ENCODE data around the gene RUSC1.
A peak's percentile ranks its signal among the peaks of the same experiment; 100 is the strongest.
"Not testable (repeated sequence)": the region's sequence is repeated elsewhere in the genome, so short reads cannot be mapped to it uniquely, and the experiment has no call there.

Gene RUSC1, protein sequence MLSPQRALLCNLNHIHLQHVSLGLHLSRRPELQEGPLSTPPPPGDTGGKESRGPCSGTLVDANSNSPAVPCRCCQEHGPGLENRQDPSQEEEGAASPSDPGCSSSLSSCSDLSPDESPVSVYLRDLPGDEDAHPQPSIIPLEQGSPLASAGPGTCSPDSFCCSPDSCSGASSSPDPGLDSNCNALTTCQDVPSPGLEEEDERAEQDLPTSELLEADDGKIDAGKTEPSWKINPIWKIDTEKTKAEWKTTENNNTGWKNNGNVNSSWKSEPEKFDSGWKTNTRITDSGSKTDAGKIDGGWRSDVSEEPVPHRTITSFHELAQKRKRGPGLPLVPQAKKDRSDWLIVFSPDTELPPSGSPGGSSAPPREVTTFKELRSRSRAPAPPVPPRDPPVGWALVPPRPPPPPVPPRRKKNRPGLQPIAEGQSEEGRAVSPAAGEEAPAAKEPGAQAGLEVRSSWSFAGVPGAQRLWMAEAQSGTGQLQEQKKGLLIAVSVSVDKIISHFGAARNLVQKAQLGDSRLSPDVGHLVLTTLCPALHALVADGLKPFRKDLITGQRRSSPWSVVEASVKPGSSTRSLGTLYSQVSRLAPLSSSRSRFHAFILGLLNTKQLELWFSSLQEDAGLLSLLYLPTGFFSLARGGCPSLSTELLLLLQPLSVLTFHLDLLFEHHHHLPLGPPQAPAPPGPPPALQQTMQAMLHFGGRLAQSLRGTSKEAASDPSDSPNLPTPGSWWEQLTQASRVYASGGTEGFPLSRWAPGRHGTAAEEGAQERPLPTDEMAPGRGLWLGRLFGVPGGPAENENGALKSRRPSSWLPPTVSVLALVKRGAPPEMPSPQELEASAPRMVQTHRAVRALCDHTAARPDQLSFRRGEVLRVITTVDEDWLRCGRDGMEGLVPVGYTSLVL

DNA sequence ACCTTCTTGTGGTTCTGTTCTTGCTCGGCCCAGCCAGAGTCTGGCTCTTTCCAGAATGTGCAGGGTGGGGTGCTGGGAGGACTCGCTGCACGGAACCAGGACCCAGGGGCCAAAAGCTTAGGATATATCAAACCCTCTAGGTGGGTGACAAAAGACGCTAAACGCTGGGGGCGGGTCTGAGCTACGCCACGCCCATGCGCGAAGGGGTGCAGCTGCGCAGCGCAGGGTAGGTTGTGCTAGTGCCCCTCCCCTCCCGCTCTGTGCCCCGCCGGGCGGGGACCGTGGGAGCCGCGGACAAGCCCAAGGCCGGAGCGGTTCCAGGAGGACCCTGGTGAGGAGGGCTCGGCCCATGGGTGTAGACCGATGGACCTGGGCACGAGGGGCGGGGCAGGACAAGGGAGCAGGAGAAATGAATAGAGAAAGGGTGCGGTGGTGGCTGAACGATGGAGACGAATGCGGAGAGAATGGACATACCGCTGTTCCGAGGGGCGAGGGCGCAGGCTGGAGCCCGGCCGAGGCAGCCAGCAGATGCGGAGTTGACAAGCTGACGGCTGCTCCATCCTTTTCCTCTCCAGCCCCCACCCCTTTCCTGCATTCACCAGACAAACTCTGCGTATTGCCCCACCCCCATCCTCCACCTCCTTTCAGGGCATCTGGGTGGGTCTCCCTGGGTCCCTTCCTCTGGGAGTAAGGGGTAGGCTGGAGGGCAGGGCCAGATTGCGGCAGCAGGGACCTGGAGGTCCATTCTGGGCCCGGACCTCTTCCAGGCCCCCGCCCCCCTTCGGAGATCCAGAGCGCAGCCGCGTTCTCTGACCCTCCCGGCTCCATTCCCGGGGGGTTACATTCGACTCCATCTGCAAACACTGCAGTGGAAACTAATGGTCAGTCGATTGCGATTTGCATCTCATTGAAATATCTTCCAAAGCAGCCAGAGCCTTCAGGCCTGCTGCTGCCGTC, at the start of gene RUSC1:
TSS of gene RUSC1 (plus strand) at position 234 of the 957 bp plus-strand sequence. CDS start 880 bp downstream, outside the sequence.
- DNase-seq = peak; percentile 89

DNA sequence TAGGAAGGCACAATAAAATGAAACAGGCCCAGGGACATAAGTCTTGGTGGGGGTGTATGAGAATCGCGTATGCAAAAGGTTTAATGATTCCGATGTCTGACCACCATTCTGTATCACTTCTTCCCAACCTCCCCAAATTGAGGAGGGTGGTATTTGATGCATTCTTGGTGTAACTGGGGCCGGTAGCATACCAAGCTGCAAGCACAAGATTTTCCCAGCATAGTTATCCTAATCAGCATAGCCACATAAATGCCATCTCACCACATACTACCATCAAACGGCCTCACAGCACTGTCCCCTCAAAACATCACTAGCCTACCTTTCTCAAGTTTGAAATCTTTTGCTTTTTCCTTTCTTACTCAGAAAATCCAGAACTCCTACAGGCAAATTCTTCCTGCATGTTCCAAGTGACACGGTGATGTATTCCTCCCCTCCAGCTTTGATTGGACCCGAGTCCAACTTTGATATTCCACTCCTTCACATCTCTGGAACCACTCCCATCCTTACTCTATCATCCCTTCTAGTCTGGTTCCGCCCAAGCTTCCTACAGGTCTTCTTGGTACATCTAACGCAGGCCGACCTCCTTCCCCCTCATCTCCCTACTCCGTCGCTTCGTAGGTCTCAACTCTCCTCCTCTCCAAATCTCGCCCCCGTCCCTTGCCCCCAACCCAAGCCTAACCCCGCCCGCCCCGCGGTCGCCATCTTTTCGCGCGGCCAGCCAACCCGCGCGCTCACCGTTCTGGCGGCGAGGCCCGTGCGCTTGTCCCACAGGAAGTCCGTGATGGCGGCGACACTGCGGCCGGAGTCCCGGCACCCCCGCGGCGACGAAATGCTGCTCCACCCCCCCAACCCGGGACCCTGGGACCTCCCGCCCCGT, 48.0 kb upstream of the RUSC1 start:
- no peak for DNase-seq

DNA sequence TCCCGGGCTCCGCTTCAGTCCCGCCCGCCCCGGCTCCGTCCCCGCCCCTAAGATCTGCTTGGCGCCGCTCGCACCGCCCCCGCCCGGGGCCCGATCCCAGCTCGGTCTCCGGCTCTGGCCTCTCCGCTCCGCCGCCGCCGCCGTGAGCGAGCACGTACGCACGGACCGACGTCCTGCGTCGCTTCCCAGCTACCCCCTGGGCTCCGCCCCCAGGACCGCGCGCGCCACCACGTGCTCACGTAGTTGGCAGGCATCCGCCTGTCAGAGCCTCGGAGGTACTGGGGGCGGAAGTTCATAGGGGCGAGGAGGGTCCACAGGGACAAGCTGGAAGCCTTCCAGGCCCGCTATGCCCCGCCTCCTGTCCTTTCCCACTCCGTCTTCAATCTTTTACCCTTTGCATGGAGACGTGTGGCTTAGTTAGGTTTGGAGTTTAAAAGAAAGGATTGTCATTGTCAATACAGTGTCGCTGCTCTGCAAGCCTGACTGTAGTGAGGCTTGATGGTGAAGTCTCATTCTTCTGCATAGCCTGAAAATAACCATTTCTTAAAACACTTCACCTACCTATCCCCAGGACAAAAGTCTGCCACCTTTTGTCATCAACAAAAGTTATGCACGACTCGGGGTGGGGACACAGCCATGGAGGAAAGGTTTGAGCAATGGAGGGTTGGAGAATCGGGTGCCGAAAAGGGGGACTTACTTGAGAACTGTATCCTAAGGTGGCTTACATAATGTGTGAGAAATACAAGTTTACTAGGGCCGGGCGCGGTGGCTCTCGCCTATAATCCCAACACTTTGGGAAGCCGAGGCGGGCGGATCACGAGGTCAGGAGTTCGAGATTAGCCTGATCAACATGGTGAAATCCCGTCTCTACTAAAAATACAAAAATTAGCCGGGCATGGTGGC, 47.1 kb upstream of the RUSC1 start, which contains the start of gene CLK2:
TSS of gene CLK2 (minus strand) at position 162 of the 903 bp plus-strand sequence. CDS start 2,527 bp downstream, outside the sequence.
- peak; percentile 99 for DNase-seq

DNA sequence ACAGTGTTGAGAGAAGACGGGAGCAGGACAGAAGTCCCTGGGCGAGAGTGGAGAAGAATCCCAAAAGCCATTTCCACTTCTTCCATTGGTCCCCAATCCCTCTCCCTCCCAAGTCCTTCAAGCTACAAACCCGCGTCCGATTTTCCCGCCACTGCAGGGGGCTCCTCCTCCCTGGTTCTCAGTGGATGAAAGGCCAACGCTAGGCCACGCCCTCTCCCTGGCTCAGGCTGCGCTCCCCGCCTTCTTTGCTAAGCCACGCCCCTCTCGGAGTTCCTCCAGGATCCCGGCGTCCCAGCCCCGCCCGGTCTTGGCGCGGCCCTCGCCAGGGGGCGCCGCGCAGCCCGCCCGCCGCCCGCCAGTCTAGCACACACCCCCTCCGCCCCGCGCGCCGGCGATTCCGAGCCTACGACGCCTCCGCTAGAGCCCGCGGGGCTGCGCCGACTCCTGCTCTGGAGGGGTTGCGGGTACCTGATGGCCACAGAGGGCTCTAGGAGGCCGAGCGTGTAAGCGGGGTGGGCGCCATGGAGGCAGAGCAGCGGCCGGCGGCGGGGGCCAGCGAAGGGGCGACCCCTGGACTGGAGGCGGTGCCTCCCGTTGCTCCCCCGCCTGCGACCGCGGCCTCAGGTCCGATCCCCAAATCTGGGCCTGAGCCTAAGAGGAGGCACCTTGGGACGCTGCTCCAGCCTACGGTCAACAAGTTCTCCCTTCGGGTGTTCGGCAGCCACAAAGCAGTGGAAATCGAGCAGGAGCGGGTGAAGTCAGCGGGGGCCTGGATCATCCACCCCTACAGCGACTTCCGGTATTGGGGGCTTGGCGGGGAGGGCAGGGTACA, 43.4 kb upstream of the RUSC1 start, which contains the start of gene HCN3:
TSS of gene HCN3 (plus strand) at position 394 of the 832 bp plus-strand sequence. CDS start at position 522, 128 bp downstream.
- DNase-seq = peak; percentile 98

DNA sequence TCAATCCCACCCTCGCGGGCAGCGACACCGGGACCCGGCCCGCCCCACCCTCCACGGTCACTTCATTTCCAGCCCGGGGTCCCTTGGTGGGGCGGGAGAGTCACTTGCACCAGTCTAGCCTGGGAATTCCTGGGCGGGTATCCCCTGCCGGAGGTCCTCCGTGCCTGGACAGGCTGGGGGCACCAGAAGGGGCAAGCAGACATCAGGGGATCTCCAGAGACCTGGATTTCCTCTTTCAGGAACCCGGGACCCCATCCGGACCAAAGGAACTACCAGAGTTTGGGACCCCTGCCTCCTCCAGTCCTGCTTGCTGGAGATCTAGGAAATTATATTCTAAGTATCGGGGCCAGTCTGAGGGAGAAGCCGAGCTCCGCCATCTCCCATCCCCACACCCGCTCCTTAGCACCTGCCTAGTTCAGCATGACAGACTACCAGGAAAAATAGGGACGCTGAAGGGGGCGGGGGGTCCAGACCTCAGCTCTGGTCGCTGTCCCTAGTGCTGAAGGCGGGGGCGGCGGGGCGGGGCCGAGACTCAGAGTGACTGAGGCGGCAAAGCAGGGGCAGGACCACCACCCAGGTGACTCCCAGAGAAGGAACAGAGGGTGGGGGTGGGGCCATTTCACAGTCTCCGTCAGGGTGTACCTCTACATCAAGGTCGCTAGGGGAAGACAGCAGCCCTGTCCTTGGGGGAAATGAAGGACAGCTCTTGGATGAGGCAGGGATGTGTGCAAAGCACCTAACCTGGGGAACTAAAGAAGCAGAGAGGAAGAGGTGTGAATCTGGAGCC, 42.6 kb upstream of the RUSC1 start:
- peak; percentile 92 for DNase-seq

DNA sequence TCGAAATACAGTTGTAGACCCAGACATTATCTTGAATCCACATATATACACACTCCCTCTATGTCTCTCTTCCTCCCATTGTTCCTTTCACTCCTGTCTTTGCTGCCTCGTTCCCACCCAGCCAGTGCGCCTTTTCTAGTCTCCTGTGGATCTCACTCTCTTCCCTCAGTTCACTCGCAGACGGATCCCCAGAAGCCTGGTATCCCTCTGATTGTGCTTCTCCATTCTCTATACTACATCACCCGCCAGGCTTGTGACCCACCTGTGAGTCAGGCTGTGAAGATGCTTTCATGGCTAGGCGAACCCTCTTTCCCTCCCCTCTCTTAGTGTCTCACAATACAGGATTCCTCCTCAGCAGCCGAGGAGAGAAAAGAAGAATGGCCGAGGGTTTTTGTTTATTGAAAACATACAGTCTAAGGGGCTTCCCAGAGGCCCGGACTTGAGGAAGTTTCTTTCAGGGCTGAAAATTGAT, 42.0 kb upstream of the RUSC1 start:
- DNase-seq = no peak

DNA sequence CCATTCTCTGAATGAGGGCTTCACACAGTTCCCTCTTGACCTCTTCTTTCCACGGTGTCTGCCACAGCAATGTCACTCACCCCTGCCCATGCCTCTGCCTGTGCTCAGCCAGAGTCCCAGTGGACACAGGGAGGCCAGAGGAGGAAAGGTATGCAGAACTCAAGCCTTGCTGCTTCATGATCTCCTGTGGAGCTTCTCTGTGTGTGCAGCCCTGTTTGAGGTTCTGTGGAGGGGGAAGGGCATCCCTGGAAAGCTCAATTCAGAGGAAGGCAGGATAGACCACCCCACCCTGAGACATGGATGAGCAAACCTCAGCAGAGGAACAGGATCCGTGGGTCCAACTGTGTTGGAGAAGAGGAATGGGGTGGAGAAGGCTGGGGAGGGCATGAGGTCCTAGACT, 41.4 kb upstream of the RUSC1 start:
- DNase-seq = no peak

DNA sequence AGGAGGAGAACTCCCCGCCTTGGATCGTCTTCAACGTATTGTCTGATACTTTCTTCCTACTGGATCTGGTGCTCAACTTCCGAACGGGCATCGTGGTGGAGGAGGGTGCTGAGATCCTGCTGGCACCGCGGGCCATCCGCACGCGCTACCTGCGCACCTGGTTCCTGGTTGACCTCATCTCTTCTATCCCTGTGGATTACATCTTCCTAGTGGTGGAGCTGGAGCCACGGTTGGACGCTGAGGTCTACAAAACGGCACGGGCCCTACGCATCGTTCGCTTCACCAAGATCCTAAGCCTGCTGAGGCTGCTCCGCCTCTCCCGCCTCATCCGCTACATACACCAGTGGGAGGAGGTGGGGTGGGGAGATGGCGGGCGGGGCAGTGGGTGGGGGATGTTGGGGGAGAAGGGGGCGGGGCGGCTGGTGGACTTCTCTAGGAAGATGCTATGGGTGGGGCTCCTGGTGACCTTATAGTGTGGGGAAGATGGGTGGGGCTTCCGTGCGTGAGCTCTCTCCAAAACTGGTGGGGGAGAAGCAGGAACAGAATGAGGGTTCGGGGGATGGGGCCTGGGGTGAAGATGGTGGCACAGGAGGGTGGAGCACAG, 38.1 kb upstream of the RUSC1 start:
- DNase-seq = no peak

DNA sequence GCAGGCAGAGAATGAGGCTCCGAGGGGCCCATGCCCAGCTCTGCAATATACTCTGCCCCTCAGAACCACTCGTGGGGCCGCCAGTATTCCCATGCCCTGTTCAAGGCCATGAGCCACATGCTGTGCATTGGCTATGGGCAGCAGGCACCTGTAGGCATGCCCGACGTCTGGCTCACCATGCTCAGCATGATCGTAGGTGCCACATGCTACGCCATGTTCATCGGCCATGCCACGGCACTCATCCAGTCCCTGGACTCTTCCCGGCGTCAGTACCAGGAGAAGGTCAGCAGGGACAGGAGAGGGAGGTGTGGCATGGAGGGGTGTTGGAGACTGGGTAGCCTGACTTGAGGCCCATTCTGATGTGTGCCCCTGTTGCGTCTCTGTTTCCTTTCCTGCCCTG, 36.2 kb upstream of the RUSC1 start:
- DNase-seq = no peak

DNA sequence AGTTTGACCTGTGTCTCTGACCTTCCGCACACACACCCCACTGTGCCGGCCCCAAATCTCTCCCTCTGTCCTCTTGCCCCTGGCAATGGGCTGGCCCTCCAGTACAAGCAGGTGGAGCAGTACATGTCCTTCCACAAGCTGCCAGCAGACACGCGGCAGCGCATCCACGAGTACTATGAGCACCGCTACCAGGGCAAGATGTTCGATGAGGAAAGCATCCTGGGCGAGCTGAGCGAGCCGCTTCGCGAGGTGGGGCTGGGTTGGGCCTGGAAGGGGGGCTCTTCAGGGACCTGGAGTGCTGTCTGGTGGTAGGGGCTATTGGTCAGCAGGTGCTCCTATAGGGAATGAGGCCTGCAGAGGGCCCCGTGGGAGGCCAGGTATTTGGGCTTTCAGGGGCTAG, 35.6 kb upstream of the RUSC1 start:
- no peak for DNase-seq

DNA sequence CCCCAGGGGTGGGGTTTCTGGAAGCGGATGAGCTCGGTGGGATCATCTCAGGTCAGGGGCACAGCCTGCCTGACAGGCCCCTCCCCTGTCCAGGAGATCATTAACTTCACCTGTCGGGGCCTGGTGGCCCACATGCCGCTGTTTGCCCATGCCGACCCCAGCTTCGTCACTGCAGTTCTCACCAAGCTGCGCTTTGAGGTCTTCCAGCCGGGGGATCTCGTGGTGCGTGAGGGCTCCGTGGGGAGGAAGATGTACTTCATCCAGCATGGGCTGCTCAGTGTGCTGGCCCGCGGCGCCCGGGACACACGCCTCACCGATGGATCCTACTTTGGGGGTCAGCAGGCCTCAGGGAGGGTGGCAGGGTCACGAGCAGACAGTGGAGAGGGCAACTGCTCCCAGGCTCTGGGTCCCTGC, 35.1 kb upstream of the RUSC1 start:
- DNase-seq = no peak

DNA sequence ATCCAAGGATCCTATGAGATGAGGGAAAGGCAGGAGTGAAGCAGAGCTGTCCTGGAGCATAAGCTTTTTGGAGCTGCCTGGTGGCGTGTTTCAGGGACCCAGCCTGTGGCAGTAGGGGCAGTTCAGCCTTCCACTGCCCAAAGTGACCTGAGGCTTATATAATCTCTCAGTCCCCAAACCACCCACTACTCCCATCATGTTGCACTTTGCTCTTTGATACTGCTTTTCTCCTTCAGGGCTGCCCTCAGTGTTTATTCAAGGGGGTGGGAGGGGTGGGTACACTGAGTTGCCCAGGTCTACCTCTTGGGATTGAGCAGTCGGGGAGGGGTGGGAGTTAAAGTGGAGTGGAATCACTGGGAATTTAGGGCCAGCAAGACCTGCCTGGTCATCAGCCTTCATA, 34.1 kb upstream of the RUSC1 start:
- DNase-seq = no peak

DNA sequence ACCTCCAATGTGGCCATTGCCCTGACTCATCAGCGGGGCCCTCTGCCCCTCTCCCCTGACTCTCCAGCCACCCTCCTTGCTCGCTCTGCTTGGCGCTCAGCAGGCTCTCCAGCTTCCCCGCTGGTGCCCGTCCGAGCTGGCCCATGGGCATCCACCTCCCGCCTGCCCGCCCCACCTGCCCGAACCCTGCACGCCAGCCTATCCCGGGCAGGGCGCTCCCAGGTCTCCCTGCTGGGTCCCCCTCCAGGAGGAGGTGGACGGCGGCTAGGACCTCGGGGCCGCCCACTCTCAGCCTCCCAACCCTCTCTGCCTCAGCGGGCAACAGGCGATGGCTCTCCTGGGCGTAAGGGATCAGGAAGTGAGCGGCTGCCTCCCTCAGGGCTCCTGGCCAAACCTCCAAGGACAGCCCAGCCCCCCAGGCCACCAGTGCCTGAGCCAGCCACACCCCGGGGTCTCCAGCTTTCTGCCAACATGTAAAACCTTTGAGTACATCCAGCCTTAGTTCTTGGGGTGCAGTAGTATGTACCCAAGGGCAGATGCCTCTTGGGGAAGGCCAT, 32.6 kb upstream of the RUSC1 start:
- DNase-seq = no peak

DNA sequence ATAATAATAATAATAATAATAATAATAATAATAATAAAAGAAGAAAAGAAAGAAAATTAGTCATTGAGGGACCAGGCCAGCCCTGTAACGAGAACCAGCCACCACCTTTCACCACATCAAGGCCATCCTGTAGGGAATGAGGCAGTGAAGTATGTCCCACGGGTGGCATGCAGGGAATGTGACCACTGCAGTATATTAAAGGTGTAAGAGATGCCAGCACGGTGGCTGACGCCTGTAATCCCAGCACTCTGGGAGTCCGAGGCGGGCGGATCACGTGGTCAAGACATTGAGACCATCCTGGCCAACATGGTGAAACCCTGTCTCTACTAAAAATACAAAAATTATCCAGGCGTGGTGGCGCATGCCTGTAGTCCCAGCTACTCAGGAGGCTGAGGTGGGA, 29.7 kb upstream of the RUSC1 start:
- DNase-seq = not testable (repeated sequence)

DNA sequence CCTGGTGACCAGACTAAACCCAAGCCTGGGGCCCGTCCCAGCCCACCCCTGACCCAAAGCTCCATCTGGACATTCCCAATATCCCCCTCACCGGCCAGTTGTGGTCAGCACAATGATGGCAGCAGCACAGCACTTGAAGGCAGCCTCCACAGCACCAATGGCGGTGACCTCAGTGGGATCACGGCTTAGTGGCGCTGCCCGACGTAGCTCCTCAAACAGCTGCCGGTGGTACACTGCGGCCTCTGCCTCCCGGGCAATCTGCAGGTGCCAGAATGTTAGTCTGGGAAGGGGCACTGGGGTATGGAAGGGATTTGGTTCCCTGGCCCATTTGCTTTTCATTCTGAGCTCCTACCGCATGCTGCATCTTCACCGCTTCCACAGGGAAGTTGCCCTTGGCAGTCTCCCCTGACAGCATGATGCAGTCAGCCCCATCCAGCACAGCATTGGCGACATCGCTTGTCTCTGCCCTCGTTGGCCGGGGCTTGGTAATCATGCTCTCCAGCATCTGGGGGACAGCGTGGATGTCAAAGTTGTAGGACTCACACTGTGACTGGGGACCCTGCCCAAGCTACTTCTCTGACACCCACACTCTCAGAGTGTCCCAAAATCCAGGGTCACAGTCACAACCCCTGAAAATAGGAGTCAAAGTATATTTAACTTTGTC, 27.5 kb upstream of the RUSC1 start:
- no peak for DNase-seq

DNA sequence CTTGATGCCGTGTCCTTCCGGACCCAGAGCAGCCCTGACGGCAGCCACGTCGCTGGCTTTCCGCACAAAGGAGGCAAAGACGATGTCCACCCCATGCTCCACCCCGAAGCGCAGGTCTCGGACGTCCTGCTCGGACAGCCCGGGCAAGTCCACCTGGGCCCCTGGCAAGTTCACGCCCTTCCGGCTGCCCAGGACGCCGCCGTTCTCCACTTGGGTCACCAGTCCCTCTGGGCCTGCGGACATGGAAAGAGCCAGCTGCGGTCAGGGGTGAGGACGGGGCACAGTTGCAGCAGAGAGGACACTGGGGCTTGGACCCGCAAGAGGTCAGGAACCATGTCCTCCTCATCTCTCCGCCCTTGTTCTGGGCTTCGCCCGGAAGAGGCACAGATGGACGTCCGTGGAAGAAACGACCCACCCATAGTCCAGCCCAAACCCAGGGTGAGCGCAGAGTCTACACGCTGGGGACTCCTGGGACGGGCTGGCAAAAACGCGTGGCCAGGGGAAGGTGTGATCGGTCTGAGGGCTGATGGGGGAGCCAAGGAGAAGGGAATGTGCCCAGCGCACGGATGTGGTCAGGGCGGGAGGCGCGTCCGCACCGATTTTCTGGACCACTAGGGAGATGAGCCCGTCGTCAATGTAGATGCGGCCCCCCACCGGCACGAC, 26.0 kb upstream of the RUSC1 start:
- no peak for DNase-seq
